ENCODE measurements around the gene CLEC4M.

CLEC4M gene

GRCh38 chr19:7769171-7769570 lies 6.1 kb downstream of the CLEC4M start:
- in situ Hi-C loops (cut with HindIII; ENCODE audit: low pct_ligation_motif_present, low sequenced_read_pairs), result no loop called here
- TF ChIP-seq, protein P1, sequence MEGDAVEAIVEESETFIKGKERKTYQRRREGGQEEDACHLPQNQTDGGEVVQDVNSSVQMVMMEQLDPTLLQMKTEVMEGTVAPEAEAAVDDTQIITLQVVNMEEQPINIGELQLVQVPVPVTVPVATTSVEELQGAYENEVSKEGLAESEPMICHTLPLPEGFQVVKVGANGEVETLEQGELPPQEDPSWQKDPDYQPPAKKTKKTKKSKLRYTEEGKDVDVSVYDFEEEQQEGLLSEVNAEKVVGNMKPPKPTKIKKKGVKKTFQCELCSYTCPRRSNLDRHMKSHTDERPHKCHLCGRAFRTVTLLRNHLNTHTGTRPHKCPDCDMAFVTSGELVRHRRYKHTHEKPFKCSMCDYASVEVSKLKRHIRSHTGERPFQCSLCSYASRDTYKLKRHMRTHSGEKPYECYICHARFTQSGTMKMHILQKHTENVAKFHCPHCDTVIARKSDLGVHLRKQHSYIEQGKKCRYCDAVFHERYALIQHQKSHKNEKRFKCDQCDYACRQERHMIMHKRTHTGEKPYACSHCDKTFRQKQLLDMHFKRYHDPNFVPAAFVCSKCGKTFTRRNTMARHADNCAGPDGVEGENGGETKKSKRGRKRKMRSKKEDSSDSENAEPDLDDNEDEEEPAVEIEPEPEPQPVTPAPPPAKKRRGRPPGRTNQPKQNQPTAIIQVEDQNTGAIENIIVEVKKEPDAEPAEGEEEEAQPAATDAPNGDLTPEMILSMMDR (IDR thresholded peaks at IDR 0.05; ENCODE audit: low read depth, low read length, missing control alignments), result no peak
- no peaks in the 10 kb centered on the region for H3K36me3 ChIP-seq (replicated peaks)
- DNase-seq, result no peak
- no peaks in the 10 kb centered on the region for H3K27me3 ChIP-seq (replicated peaks)
- H3K4me3 ChIP-seq (ENCODE audit: low read depth, low read length), result no peak overlapping the region
- H3K27ac ChIP-seq, result no peak overlapping the region

GRCh38 chr19:7771072-7771471 lies 8.0 kb downstream of the CLEC4M start:
- in situ Hi-C loops (cut with HindIII; ENCODE audit: low pct_ligation_motif_present, low sequenced_read_pairs), result no loop called here
- H3K27me3 ChIP-seq (replicated peaks), result no peaks in the 10 kb centered on the region

DNA sequence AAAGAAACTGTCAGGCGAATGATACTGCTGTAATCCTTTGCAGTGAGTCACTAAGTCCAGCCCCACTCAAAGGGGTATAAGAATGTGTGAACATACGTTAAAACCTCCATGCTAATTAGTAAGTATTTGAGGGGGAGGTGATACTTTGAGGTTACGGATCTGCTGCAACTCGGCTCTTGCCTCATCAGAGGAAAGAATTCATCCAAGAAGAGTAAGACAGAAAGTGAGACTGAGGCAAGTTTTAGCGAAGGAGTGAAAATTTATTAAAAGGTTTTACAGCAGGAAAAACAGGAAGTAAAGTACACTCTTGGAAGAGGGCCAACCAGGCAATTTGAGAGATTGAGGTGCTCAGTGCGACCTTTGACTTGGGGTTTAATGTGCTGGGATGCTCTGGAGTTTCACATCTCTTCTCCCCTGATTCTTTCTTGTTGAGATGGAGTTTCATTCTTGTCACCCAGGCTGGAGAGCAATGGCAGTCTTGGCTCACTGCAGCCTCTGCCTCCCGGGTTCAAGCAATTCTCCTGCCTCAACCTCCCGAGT lies 9.8 kb downstream of the CLEC4M start:
- Histone ChIP-seq H3K36me3 (replicated peaks) (no peaks in the 10 kb centered on the region), H3K27ac (no peak overlapping the region), H3K4me3 (ENCODE audit: low read depth, low read length) (no peak overlapping the region), H3K27me3 (replicated peaks) (no peaks in the 10 kb centered on the region)
- in situ Hi-C loops (cut with HindIII; ENCODE audit: low pct_ligation_motif_present, low sequenced_read_pairs), result no loop called here
- DNase-seq, result no peak
- TF ChIP-seq, protein P1 (IDR thresholded peaks at IDR 0.05; ENCODE audit: low read depth, low read length, missing control alignments), result no peak

More at GRCh38 chr19:7771072-7771471, 8.0 kb downstream of the CLEC4M start:
- TF ChIP-seq, protein P1 (IDR thresholded peaks at IDR 0.05; ENCODE audit: low read depth, low read length, missing control alignments), result no peak
- Histone ChIP-seq H3K4me3 (ENCODE audit: low read depth, low read length) (no peak overlapping the region), H3K36me3 (replicated peaks) (no peaks in the 10 kb centered on the region), H3K27ac (no peak overlapping the region)
- no peak for DNase-seq

GRCh38 chr19:7773841-7774240 lies 10.8 kb downstream of the CLEC4M start:
- H3K27ac ChIP-seq, result no peak overlapping the region
- H3K27me3 ChIP-seq (replicated peaks), result no peaks in the 10 kb centered on the region
- TF ChIP-seq, protein P1 (IDR thresholded peaks at IDR 0.05; ENCODE audit: low read depth, low read length, missing control alignments), result no peak
- H3K36me3 ChIP-seq (replicated peaks), result no peaks in the 10 kb centered on the region
- no peak overlapping the region for H3K4me3 ChIP-seq (ENCODE audit: low read depth, low read length)
- in situ Hi-C loops (cut with HindIII; ENCODE audit: low pct_ligation_motif_present, low sequenced_read_pairs), result no loop called here
- no peak for DNase-seq

DNA sequence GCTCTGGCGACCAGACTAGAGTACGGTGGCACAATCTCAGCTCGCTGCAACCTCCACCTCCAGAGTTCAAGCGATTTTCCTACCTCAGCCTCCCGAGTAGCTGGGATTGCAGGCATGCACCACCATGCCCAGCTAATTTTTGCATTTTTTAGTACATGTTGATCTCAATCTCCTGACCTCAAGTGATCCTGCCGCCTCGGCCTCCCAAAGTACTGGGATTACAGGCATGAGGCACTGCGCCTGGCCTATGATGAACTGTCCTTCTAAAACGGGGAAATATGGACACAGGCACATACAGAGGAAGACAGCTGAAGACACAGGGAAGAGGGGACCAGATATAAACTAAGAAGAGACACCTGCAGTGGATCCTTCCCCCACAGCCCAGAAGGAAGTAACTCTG lies 12.7 kb downstream of the CLEC4M start:
- in situ Hi-C loops (cut with HindIII; ENCODE audit: low pct_ligation_motif_present, low sequenced_read_pairs), result no loop called here
- TF ChIP-seq, protein P1 (IDR thresholded peaks at IDR 0.05; ENCODE audit: low read depth, low read length, missing control alignments), result no peak
- no peak for DNase-seq
- Histone ChIP-seq H3K4me3 (ENCODE audit: low read depth, low read length) (no peak overlapping the region), H3K27me3 (replicated peaks) (no peaks in the 10 kb centered on the region), H3K27ac (no peak overlapping the region), H3K36me3 (replicated peaks) (no peaks in the 10 kb centered on the region)

GRCh38 chr19:7778081-7778480 lies 15.0 kb downstream of the CLEC4M start:
- no peaks in the 10 kb centered on the region for H3K36me3 ChIP-seq (replicated peaks)
- no peak overlapping the region for H3K4me3 ChIP-seq (ENCODE audit: low read depth, low read length)
- no peaks in the 10 kb centered on the region for H3K27me3 ChIP-seq (replicated peaks)
- DNase-seq, result no peak
- H3K27ac ChIP-seq, result no peak overlapping the region
- TF ChIP-seq, protein P1 (IDR thresholded peaks at IDR 0.05; ENCODE audit: low read depth, low read length, missing control alignments), result no peak
- in situ Hi-C loops (cut with HindIII; ENCODE audit: low pct_ligation_motif_present, low sequenced_read_pairs), result no loop called here
